Uterus (tissue), 4 donors: ENCODE results near the gene LRCOL1. TPM values are rescaled to one million over a fixed set of nuclear protein-coding genes. Genes with fewer than 3 reads are reported as not detected.

Experiments
- DNase-seq, 2 donors: peaks; one replicate each; pipeline ENCODE4 v3.0.0-alpha.2; 2019 to 2020
- H3K27ac ChIP-seq, 2 donors: fragments of 200-600 bp; sonication (generic); 1 replicate in 1 of 2; 2 replicates in 1 of 2; pipeline ENCODE4 v1.5.1; 2016 to 2018
- H3K27me3 ChIP-seq, 2 donors: fragments of 200-600 bp; sonication (generic); one replicate each; pipeline ENCODE4 v1.5.1; 2018 to 2019; ENCODE audit warnings: control low read depth in 1 of 2
- H3K36me3 ChIP-seq, 2 donors: fragments of 200-600 bp; sonication (generic); one replicate each; pipeline ENCODE4 v1.5.1; 2019; ENCODE audit warnings: control low read depth in 1 of 2
- H3K4me1 ChIP-seq, 2 donors: fragments of 200-600 bp; sonication (generic); one replicate each; pipeline ENCODE4 v1.5.1; 2018 to 2019; ENCODE audit warnings: control low read depth in 1 of 2
- H3K4me3 ChIP-seq, 2 donors: fragments of 200-600 bp; sonication (generic); 1 replicate in 1 of 2; 2 replicates in 1 of 2; pipeline ENCODE4 v1.5.1; 2018 to 2019; ENCODE audit warnings: mild to moderate bottlenecking in 1 of 2
- H3K9me3 ChIP-seq, 2 donors: fragments of 200-600 bp; sonication (generic); one replicate each; pipeline ENCODE4 v1.5.1; 2019; ENCODE audit warnings: control low read depth in 1 of 2
- POLR2A ChIP-seq, 2 donors: fragments of 450-650 bp; IDR thresholded peaks; one replicate each; pipeline ENCODE4 v1.6.1; 2016; ENCODE audit warnings: antibody characterized with exemption in 2 of 2, mild to moderate bottlenecking in 1 of 2, moderate library complexity in 1 of 2
- intact Hi-C: fragments of 100-400 bp; cut with DNase I; formaldehyde crosslinking; loops from one replicate; pipeline ENCODE4 v1.15.1; 2023; ENCODE audit warnings: low total_unique reads
- total RNA-seq, 4 donors: library from RNA; depleted of rRNA in 3 of 4; stranded (reverse); fragments of >200 nt in 3 of 4; gene quantifications; one replicate each; pipeline versions ENCODE4 v1.1.0 to v1.2.4, GENCODE V29; 2014 to 2023
- TF ChIP-seq, protein P1 (sequence below), 4 experiments: fragments of 200-600 bp in 2 of 4; fragments of 450-650 bp in 2 of 4; sonication (generic) in 2 of 4; IDR thresholded peaks; one replicate each; pipeline ENCODE4 v1.5.1; 2016 to 2019; ENCODE audit warnings: antibody characterized with exemption in 4 of 4, mild to moderate bottlenecking in 2 of 4, moderate library complexity in 1 of 4
- donor health status: DM: yes; HTN: yes; CAD: no.

The LRCOL1 gene
- total RNA-seq, 4 donors from 2014 or later = 0.79 to 7.1 (median 1.5) TPM; not detected in 1

GRCh38 chr12:132561427-132562156, 48.8 kb downstream of the LRCOL1 start:
- Histone ChIP-seq H3K4me1 (peaks cover 0 to 12% of the 10 kb centered on the region in 2 donors), H3K27me3 (no peaks in the 10 kb centered on the region), H3K9me3 (no peaks in the 10 kb centered on the region), H3K27ac (no peak overlapping the region), H3K36me3 (no peaks in the 10 kb centered on the region), H3K4me3 (no peak overlapping the region)
- intact Hi-C loops = no loop called here
- DNase-seq = no peak
- TF ChIP-seq, protein P1, sequence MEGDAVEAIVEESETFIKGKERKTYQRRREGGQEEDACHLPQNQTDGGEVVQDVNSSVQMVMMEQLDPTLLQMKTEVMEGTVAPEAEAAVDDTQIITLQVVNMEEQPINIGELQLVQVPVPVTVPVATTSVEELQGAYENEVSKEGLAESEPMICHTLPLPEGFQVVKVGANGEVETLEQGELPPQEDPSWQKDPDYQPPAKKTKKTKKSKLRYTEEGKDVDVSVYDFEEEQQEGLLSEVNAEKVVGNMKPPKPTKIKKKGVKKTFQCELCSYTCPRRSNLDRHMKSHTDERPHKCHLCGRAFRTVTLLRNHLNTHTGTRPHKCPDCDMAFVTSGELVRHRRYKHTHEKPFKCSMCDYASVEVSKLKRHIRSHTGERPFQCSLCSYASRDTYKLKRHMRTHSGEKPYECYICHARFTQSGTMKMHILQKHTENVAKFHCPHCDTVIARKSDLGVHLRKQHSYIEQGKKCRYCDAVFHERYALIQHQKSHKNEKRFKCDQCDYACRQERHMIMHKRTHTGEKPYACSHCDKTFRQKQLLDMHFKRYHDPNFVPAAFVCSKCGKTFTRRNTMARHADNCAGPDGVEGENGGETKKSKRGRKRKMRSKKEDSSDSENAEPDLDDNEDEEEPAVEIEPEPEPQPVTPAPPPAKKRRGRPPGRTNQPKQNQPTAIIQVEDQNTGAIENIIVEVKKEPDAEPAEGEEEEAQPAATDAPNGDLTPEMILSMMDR (IDR thresholded peaks at IDR 0.05) = no peak
- no peak for TF ChIP-seq POLR2A (IDR thresholded peaks at IDR 0.05)

DNA sequence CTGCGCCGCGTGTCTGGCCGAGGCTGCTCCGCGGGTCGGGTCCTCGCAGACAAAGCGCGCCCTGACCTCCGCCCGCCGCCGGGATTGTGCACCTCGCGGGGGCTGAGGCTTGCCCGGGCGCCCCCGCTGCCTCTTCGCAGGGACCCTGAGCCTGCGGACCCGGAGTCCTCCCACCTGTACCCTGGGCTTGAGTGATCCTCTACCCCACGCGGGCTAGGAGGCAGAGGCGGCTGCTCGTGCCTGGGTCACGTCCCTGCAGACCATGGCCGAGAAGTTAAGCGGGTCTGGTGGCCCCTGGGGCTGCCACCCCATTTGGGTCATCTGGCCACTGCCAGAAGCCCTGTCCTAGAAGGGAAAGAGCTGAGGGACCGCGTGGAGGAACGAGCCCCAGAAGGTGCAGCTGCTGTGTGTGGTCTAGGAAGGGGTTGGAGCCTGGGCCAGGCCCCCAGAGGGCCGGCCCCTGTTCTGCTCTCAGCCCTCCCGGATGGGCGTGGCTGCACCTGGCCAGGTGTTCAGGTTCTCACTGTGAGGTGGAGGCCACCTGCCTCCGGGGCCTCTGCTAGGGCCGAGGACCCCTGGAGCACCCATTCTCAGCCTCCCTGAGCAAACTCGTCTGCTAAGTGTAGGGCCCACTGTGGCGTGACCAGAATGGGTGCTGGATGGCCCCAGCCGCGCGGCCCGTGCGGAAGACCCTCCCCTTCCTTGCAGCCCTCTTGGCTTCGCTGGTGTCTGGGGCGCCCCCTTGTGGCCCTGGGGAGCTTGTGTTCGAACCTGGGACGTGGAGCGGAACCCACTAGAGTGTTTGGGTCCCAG, 49.6 kb downstream of the LRCOL1 start:
- H3K4me3 ChIP-seq = peak overlapping the region; percentile 40 to 81
- H3K27ac ChIP-seq = no peak overlapping the region
- no peaks in the 10 kb centered on the region for H3K9me3 ChIP-seq
- intact Hi-C loops = no loop called here
- H3K36me3 ChIP-seq = no peaks in the 10 kb centered on the region
- TF ChIP-seq, protein P1 (IDR thresholded peaks at IDR 0.05) = peak; percentile 27 to 39 (median 34)
- TF ChIP-seq POLR2A (IDR thresholded peaks at IDR 0.05) = no peak
- H3K27me3 ChIP-seq = no peaks in the 10 kb centered on the region
- peaks cover 0 to 12% of the 10 kb centered on the region in 2 donors for H3K4me1 ChIP-seq
- DNase-seq = no peak

- Histone ChIP-seq H3K27ac (no peak overlapping the region), H3K4me3 (peak overlapping the region; percentile 40 to 81), H3K36me3 (no peaks in the 10 kb centered on the region), H3K9me3 (no peaks in the 10 kb centered on the region), H3K27me3 (no peaks in the 10 kb centered on the region), H3K4me1 (peaks cover 0 to 12% of the 10 kb centered on the region in 2 donors)
- intact Hi-C loops = no loop called here
- no peak for DNase-seq
- no peak for TF ChIP-seq POLR2A (IDR thresholded peaks at IDR 0.05)
- TF ChIP-seq, protein P1 (IDR thresholded peaks at IDR 0.05) = no peak
These were observed 50.1 kb downstream of the LRCOL1 start for GRCh38 chr12:132560364-132560613.

- Histone ChIP-seq H3K4me1 (peaks cover 0 to 12% of the 10 kb centered on the region in 2 donors), H3K27me3 (no peaks in the 10 kb centered on the region), H3K36me3 (no peaks in the 10 kb centered on the region), H3K9me3 (no peaks in the 10 kb centered on the region), H3K27ac (no peak overlapping the region), H3K4me3 (peak overlapping the region; percentile 40 to 81)
- DNase-seq = peak in 1 of 2 donors; percentile 42
- TF ChIP-seq, protein P1 (IDR thresholded peaks at IDR 0.05) = no peak
- peak in 1 of 2 donors; percentile 17 for TF ChIP-seq POLR2A (IDR thresholded peaks at IDR 0.05)
- intact Hi-C loops = no loop called here
These were observed 50.6 kb downstream of the LRCOL1 start for GRCh38 chr12:132559652-132560363.
